Loucy (cell line): ENCODE data around the gene OGFR.

Experiments
- H2AFZ ChIP-seq: fragments of 200-600 bp; sonication (generic); 2 replicates; pipeline ENCODE4 v1.6.0; 2016; ENCODE audit warnings: antibody characterized with exemption, mild to moderate bottlenecking, low read length, moderate library complexity
- H3F3A ChIP-seq: fragments of 200-600 bp; 2 replicates; pipeline ENCODE4 v1.6.0; 2016; ENCODE audit warnings: antibody characterized with exemption, low read depth, mild to moderate bottlenecking
- H3K27me3 ChIP-seq: fragments of 200-600 bp; sonication (generic); 2 replicates; pipeline ENCODE4 v1.6.1; 2014; ENCODE audit warnings: low read length, mild to moderate bottlenecking; ENCODE audit not compliant: insufficient read depth, poor library complexity, severe bottlenecking
- H3K36me3 ChIP-seq: fragments of 200-600 bp; sonication (generic); 2 replicates; pipeline ENCODE4 v1.6.1; 2016; ENCODE audit warnings: low read length; ENCODE audit not compliant: insufficient read depth
- H3K4me1 ChIP-seq: fragments of 200-600 bp; sonication (generic); 2 replicates; pipeline ENCODE4 v1.5.1; 2014; ENCODE audit warnings: low read length, mild to moderate bottlenecking; ENCODE audit not compliant: insufficient read depth, poor library complexity, severe bottlenecking
- H3K4me2 ChIP-seq: fragments of 200-600 bp; sonication (generic); 2 replicates; pipeline ENCODE4 v1.6.0; 2014; ENCODE audit warnings: antibody characterized with exemption, low read length, low read depth, mild to moderate bottlenecking; ENCODE audit not compliant: poor library complexity, severe bottlenecking
- H3K4me3 ChIP-seq: fragments of 200-600 bp; sonication (generic); 2 replicates; pipeline ENCODE4 v1.5.1; 2014; ENCODE audit warnings: low read length, mild to moderate bottlenecking, mixed read lengths; ENCODE audit not compliant: poor library complexity, severe bottlenecking
- H3K79me2 ChIP-seq: fragments of 200-600 bp; sonication (generic); 2 replicates; pipeline ENCODE4 v1.6.1; 2014; ENCODE audit warnings: low read length; ENCODE audit not compliant: insufficient read depth
- H3K9ac ChIP-seq: fragments of 200-600 bp; sonication (generic); 2 replicates; pipeline ENCODE4 v1.6.0; 2014; ENCODE audit warnings: mild to moderate bottlenecking, low read depth, low read length, moderate library complexity; ENCODE audit not compliant: poor library complexity, severe bottlenecking
- H3K9me2 ChIP-seq: fragments of 200-600 bp; sonication (generic); replicated peaks from 2 replicates; pipeline ENCODE4 v1.6.1; 2016; ENCODE audit warnings: low read depth, low read length, mixed read lengths
- H3K9me3 ChIP-seq: fragments of 200-600 bp; sonication (generic); 2 replicates; pipeline ENCODE4 v1.6.1; 2014; ENCODE audit warnings: mild to moderate bottlenecking, antibody characterized with exemption, low read length, low read depth; ENCODE audit not compliant: insufficient read depth
- H4K20me1 ChIP-seq: fragments of 200-600 bp; sonication (generic); 2 replicates; pipeline ENCODE4 v1.6.0; 2014; ENCODE audit warnings: antibody characterized with exemption, low read length, mild to moderate bottlenecking; ENCODE audit not compliant: insufficient read depth, poor library complexity, severe bottlenecking
- CTCF ChIP-seq: fragments of 200-600 bp; sonication (generic); conservative IDR thresholded peaks from 2 replicates; pipeline ENCODE4 v1.5.1; 2014; ENCODE audit warnings: mild to moderate bottlenecking, antibody characterized with exemption, low read length
- EZH2phosphoT487 ChIP-seq: fragments of 200-600 bp; IDR thresholded peaks from 2 replicates; pipeline ENCODE4 v1.6.1; 2018; ENCODE audit warnings: antibody characterized with exemption, mild to moderate bottlenecking, moderate library complexity, borderline replicate concordance

OGFR gene

DNA sequence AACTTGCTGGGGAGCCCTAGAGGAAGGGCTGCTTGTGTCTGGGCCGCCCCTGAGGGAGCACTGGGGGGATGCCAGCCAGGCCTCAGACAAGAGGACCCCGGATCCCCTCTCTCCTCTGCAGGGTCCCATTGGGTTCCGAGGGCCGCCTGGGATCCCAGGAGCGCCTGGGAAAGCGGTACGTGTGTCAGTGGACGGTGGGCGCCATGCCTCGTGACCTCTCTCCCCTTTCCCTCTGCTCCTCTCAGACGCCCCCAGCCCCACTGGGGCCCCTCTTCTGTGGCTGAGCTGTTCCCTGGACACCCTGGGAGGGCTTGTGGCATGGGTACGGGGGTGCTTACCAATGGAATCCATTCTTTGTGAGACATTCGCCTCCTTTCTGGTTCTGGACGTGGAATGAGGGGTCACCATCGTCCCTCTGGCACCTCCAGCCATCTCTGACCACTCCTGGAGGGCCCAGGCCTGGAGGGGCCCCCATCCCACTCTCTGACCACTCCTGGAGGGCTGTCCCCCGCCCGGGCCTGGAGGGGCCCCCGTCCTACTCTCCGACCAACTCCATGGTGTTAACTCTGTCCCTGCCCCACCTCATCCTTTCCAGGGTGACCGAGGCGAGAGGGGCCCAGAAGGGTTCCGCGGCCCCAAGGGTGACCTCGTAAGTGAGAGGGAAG lies 22.1 kb downstream of the OGFR start:
- H3K27me3 ChIP-seq, result no peaks in the 10 kb centered on the region
- no peaks in the 10 kb centered on the region for H3K79me2 ChIP-seq
- H3K9ac ChIP-seq, result no peak overlapping the region
- H3K36me3 ChIP-seq, result no peaks in the 10 kb centered on the region
- H3K9me2 ChIP-seq, result no peaks in the 10 kb centered on the region
- H3K4me1 ChIP-seq, result no peaks in the 10 kb centered on the region
- H3K9me3 ChIP-seq, result no peaks in the 10 kb centered on the region
- H2AFZ ChIP-seq, result no peak overlapping the region
- H4K20me1 ChIP-seq, result no peaks in the 10 kb centered on the region
- no peak for TF ChIP-seq CTCF
- no peak for TF ChIP-seq EZH2phosphoT487
- H3F3A ChIP-seq, result no peaks in the 10 kb centered on the region
- H3K4me3 ChIP-seq, result no peak overlapping the region
- H3K4me2 ChIP-seq, result no peak overlapping the region

DNA sequence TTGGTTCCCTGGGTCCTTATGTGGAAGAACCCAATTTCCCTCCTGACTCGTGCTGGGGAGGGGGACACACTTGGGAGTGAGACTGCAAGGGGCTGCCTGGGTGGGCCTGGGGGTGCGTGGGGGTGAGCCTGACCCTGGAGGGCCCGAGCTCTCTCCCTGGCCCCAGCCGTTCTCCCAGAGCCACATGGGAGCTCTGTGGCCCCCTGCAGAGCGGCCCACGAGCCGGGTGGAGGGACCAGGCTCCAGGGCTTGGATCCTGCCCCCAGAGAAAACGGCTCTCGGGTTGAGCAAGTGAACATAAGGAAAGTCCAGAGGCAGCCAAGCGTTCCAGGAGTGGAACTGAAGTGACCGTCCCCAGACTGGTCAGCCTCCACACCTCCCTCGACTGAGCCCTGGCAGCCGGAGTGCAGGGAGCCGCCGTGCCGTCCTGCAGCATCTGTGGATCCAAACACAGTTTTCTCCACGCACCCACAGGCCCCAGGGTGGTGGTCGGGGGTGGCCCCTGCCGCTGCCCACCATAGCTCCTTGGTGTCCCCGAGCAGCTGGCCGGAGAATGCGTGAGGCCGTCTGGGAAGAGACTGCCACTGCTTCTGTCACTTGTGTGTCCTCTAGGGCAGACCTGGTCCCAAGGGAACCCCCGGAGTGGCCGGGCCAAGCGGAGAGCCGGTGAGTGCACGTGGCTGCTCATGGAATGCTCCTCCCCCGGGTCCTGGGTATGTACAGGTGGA lies 22.8 kb downstream of the OGFR start:
- Histone ChIP-seq H3K9ac (no peak overlapping the region), H3K9me3 (no peaks in the 10 kb centered on the region), H2AFZ (no peak overlapping the region), H4K20me1 (no peaks in the 10 kb centered on the region), H3K36me3 (no peaks in the 10 kb centered on the region), H3F3A (no peaks in the 10 kb centered on the region), H3K79me2 (no peaks in the 10 kb centered on the region), H3K4me2 (no peak overlapping the region), H3K4me3 (no peak overlapping the region), H3K27me3 (no peaks in the 10 kb centered on the region), H3K4me1 (no peaks in the 10 kb centered on the region), H3K9me2 (no peaks in the 10 kb centered on the region)
- TF ChIP-seq EZH2phosphoT487 (no peak), CTCF (no peak)

- TF ChIP-seq CTCF (no peak), EZH2phosphoT487 (no peak)
- H3K9me3 ChIP-seq, result no peaks in the 10 kb centered on the region
- H3K4me2 ChIP-seq, result no peak overlapping the region
- no peak overlapping the region for H3K4me3 ChIP-seq
- no peaks in the 10 kb centered on the region for H3K79me2 ChIP-seq
- H3K4me1 ChIP-seq, result no peaks in the 10 kb centered on the region
- no peaks in the 10 kb centered on the region for H3K36me3 ChIP-seq
- no peaks in the 10 kb centered on the region for H3F3A ChIP-seq
- no peak overlapping the region for H3K9ac ChIP-seq
- no peak overlapping the region for H2AFZ ChIP-seq
- no peaks in the 10 kb centered on the region for H3K27me3 ChIP-seq
- H4K20me1 ChIP-seq, result no peaks in the 10 kb centered on the region
- H3K9me2 ChIP-seq, result no peaks in the 10 kb centered on the region
Measured at GRCh38 chr20:62828051-62828450, 23.4 kb downstream of the OGFR start.
